ENCODE results near the gene FGFRL1. TPM values are rescaled to one million over a fixed set of nuclear protein-coding genes. Genes with fewer than 3 reads are reported as not detected.

The FGFRL1 gene
- total and polyA plus RNA-seq, 4 donors = 13.4 to 31.1 (median 15.2) TPM

GRCh38 chr4:970854-971520 is 40.4 kb upstream of the FGFRL1 start:
- no peak for DNase-seq
- TF ChIP-seq CTCF (IDR thresholded peaks at IDR 0.05; ENCODE audit: control extremely low read depth, extremely low read depth) = no peak
- Histone ChIP-seq H3K36me3 (ENCODE audit: control insufficient read depth in 4 of 4, insufficient read depth in 4 of 4, low read length in 4 of 4) (peaks cover 0 to 13% (median 0%) of the 10 kb centered on the region in 4 donors), H3K9me3 (ENCODE audit: control insufficient read depth in 4 of 4, insufficient read depth in 3 of 4, low read length in 3 of 4) (no peaks in the 10 kb centered on the region), H3K27ac (ENCODE audit: low read depth in 1 of 2, low read length in 1 of 2) (no peak overlapping the region), H3K4me3 (no peak overlapping the region), H3K4me1 (ENCODE audit: control insufficient read depth in 5 of 5, insufficient read depth in 5 of 5, low read length in 5 of 5) (peaks cover 3 to 18% (median 5%) of the 10 kb centered on the region in 5 donors), H3K9ac (ENCODE audit: insufficient read depth in 1 of 2, low read length in 2 of 2) (no peak overlapping the region), H3K27me3 (ENCODE audit: control insufficient read depth in 3 of 3, insufficient read depth in 3 of 3, low read length in 2 of 3) (peaks cover 0 to 9% (median 0%) of the 10 kb centered on the region in 3 donors)
- WGBS, 2 donors = 80 to 89% methylated on average over 16 to 17 of the region's 17 CpGs
- ATAC-seq (ENCODE audit: insufficient read depth, low FRiP score) = no peak

GRCh38 chr4:971666-972500 is 39.5 kb upstream of the FGFRL1 start:
- no peak for TF ChIP-seq CTCF (IDR thresholded peaks at IDR 0.05; ENCODE audit: control extremely low read depth, extremely low read depth)
- 67 to 70% methylated on average over 22 to 24 of the region's 24 CpGs for WGBS, 2 donors
- peaks cover 0 to 6% (median 0%) of the 10 kb centered on the region in 4 donors for H3K36me3 ChIP-seq (ENCODE audit: control insufficient read depth in 4 of 4, insufficient read depth in 4 of 4, low read length in 4 of 4)
- peaks cover 0 to 9% (median 0%) of the 10 kb centered on the region in 3 donors for H3K27me3 ChIP-seq (ENCODE audit: control insufficient read depth in 3 of 3, insufficient read depth in 3 of 3, low read length in 2 of 3)
- no peak overlapping the region for H3K9ac ChIP-seq (ENCODE audit: insufficient read depth in 1 of 2, low read length in 2 of 2)
- no peak overlapping the region for H3K27ac ChIP-seq (ENCODE audit: low read depth in 1 of 2, low read length in 1 of 2)
- H3K9me3 ChIP-seq (ENCODE audit: control insufficient read depth in 4 of 4, insufficient read depth in 3 of 4, low read length in 3 of 4) = no peaks in the 10 kb centered on the region
- H3K4me3 ChIP-seq = peak overlapping the region; percentile 3
- H3K4me1 ChIP-seq (ENCODE audit: control insufficient read depth in 5 of 5, insufficient read depth in 5 of 5, low read length in 5 of 5) = peaks cover 3 to 18% (median 5%) of the 10 kb centered on the region in 5 donors
- DNase-seq (no peak), ATAC-seq (ENCODE audit: insufficient read depth, low FRiP score) (no peak)

DNA sequence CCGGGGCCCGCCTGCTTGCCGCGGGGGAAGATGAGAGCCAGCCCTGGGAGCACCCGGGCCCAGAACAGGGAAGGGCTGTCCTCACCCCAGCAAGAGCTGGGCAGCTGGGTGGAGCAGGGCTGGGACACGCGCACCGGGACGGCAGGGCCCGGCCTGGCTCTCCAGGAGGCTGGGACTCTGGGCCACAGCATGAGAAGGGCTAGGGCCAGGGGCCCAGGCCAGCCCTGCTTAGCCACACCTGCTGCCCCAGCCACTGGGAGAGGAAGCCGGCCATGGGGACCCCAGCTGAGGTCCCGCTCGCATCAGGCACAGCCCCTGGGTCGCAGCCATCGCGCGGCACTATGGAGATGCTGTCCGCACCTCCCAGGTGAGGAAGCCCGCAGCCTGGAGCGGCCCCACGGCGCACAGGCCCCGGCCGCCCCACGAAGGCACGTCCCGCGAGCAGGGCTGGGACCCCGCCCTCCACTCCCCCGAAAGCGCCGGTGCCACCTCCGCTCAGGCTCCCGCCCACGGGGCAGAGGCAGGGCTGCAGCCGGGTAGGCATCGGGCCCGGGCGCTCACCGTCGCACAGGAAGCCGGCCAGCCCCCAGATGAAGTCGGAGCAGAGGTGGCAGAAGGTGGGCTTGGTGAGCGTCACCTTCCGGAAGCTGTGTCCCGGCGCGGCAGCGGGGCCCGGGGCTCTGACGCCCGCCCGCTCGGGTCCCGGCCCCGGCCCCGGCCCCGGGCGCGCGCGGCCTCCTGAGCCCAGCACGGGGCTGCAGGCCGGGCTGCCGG is 38.6 kb upstream of the FGFRL1 start:
- 1% methylated on average over 46 to 65 of the region's 65 CpGs for WGBS, 2 donors
- no peak overlapping the region for H3K27ac ChIP-seq (ENCODE audit: low read depth in 1 of 2, low read length in 1 of 2)
- TF ChIP-seq CTCF (IDR thresholded peaks at IDR 0.05; ENCODE audit: control extremely low read depth, extremely low read depth) = no peak

More for the DNA sequence above, 38.6 kb upstream of the FGFRL1 start:
- Histone ChIP-seq H3K4me3 (peak overlapping the region; percentile 86), H3K27me3 (ENCODE audit: control insufficient read depth in 3 of 3, insufficient read depth in 3 of 3, low read length in 2 of 3) (peaks cover 0 to 9% (median 0%) of the 10 kb centered on the region in 3 donors), H3K36me3 (ENCODE audit: control insufficient read depth in 4 of 4, insufficient read depth in 4 of 4, low read length in 4 of 4) (peaks cover 0 to 1% (median 0%) of the 10 kb centered on the region in 4 donors), H3K9ac (ENCODE audit: insufficient read depth in 1 of 2, low read length in 2 of 2) (no peak overlapping the region), H3K4me1 (ENCODE audit: control insufficient read depth in 5 of 5, insufficient read depth in 5 of 5, low read length in 5 of 5) (peaks cover 3 to 18% (median 5%) of the 10 kb centered on the region in 5 donors), H3K9me3 (ENCODE audit: control insufficient read depth in 4 of 4, insufficient read depth in 3 of 4, low read length in 3 of 4) (no peaks in the 10 kb centered on the region)
- no peak for DNase-seq
- ATAC-seq (ENCODE audit: insufficient read depth, low FRiP score) = peak; percentile 10
